BE2C (cell line): ENCODE results near the gene GTF2H4.

Source experiments
- DNase-seq: peaks from one replicate; pipeline ENCODE4 v3.0.0-alpha.2; 2020
- H3K27me3 ChIP-seq: fragments of 250-450 bp; sonication (Bioruptor Pico); 2 replicates; pipeline ENCODE4 v1.5.1; 2020; ENCODE audit warnings: mild to moderate bottlenecking
- H3K36me3 ChIP-seq: fragments of 250-450 bp; sonication (Bioruptor Pico); 2 replicates; pipeline ENCODE4 v1.5.1; 2020; ENCODE audit warnings: mild to moderate bottlenecking
- H3K4me1 ChIP-seq: fragments of 250-450 bp; sonication (Bioruptor Pico); 2 replicates; pipeline ENCODE4 v1.5.1; 2020
- H3K4me3 ChIP-seq: 2 replicates; pipeline ENCODE4 v1.5.1; 2011; ENCODE audit warnings: low read depth, low read length
- H3K9me3 ChIP-seq: fragments of 250-450 bp; sonication (Bioruptor Pico); 2 replicates; pipeline ENCODE4 v1.5.1; 2020
- CTCF ChIP-seq: IDR thresholded peaks from 2 replicates; pipeline ENCODE4 v1.5.1; 2012; ENCODE audit warnings: mild to moderate bottlenecking, low read depth, low read length

The GTF2H4 gene

GRCh38 chr6:30877419-30878262 lies 30.4 kb upstream of the GTF2H4 start:
- TF ChIP-seq CTCF = peak; percentile 94
- no peaks in the 10 kb centered on the region for H3K36me3 ChIP-seq
- no peaks in the 10 kb centered on the region for H3K9me3 ChIP-seq
- DNase-seq = peak; percentile 87
- H3K27me3 ChIP-seq = no peaks in the 10 kb centered on the region
- peak overlapping the region; percentile 60 for H3K4me3 ChIP-seq
- peaks cover 7% of the 10 kb centered on the region for H3K4me1 ChIP-seq

- DNase-seq = no peak
- Histone ChIP-seq H3K4me1 (peaks cover 18% of the 10 kb centered on the region), H3K9me3 (no peaks in the 10 kb centered on the region), H3K27me3 (no peaks in the 10 kb centered on the region), H3K36me3 (no peaks in the 10 kb centered on the region), H3K4me3 (no peak overlapping the region)
- TF ChIP-seq CTCF = no peak
Measured at GRCh38 chr6:30879684-30880427, 28.2 kb upstream of the GTF2H4 start.

- no peaks in the 10 kb centered on the region for H3K27me3 ChIP-seq
- no peaks in the 10 kb centered on the region for H3K36me3 ChIP-seq
- no peaks in the 10 kb centered on the region for H3K9me3 ChIP-seq
- DNase-seq = no peak
- no peak for TF ChIP-seq CTCF
- H3K4me3 ChIP-seq = no peak overlapping the region
- peaks cover 27% of the 10 kb centered on the region for H3K4me1 ChIP-seq
Measured at GRCh38 chr6:30880698-30881252, 27.2 kb upstream of the GTF2H4 start.

GRCh38 chr6:30881392-30882203 lies 26.4 kb upstream of the GTF2H4 start:
- no peak overlapping the region for H3K4me3 ChIP-seq
- H3K9me3 ChIP-seq = no peaks in the 10 kb centered on the region
- no peaks in the 10 kb centered on the region for H3K27me3 ChIP-seq
- H3K36me3 ChIP-seq = no peaks in the 10 kb centered on the region
- H3K4me1 ChIP-seq = peaks cover 31% of the 10 kb centered on the region
- TF ChIP-seq CTCF = no peak
- no peak for DNase-seq

- DNase-seq = no peak
- H3K4me1 ChIP-seq = peaks cover 33% of the 10 kb centered on the region
- no peaks in the 10 kb centered on the region for H3K36me3 ChIP-seq
- no peaks in the 10 kb centered on the region for H3K27me3 ChIP-seq
- no peak overlapping the region for H3K4me3 ChIP-seq
- H3K9me3 ChIP-seq = no peaks in the 10 kb centered on the region
- no peak for TF ChIP-seq CTCF
Measured at GRCh38 chr6:30882204-30882758, 25.7 kb upstream of the GTF2H4 start.
